HepG2 (cell line): Measurements from ENCODE around the gene SRCAP. TPM values are rescaled to one million over a fixed set of nuclear protein-coding genes. Genes with fewer than 3 reads are reported as not detected.

Experiments used
- ADNP ChIP-seq: sonication (generic); formaldehyde crosslinking; IDR thresholded peaks from 2 replicates; pipeline ENCODE4 v1.4.0; 2020; ENCODE audit warnings: missing genetic modification reagents
- AKAP8 ChIP-seq: sonication (generic); formaldehyde crosslinking; IDR thresholded peaks from 2 replicates; pipeline ENCODE4 v1.5.1; 2020; ENCODE audit warnings: mild to moderate bottlenecking, missing genetic modification reagents
- CHD4 ChIP-seq: fragments of 200-600 bp; sonication (generic); IDR thresholded peaks from 2 replicates; pipeline ENCODE4 v1.7.0; 2017; ENCODE audit warnings: mild to moderate bottlenecking, low read length, borderline replicate concordance
- CREB1 ChIP-seq, 2 experiments: fragments of 450-650 bp in 1 of 2; IDR thresholded peaks; 2 replicates each; pipeline ENCODE4 v1.6.1; 2016 to 2017; ENCODE audit warnings: control low read depth in 1 of 2, mild to moderate bottlenecking in 1 of 2, missing compliant biosample characterization in 1 of 2, missing genetic modification characterization in 1 of 2
- FLYWCH1 ChIP-seq: sonication (generic); formaldehyde crosslinking; IDR thresholded peaks from 2 replicates; pipeline ENCODE4 v1.8.1; 2023; ENCODE audit warnings: mild to moderate bottlenecking, missing genetic modification reagents
- FOXM1 ChIP-seq: sonication (generic); formaldehyde crosslinking; IDR thresholded peaks from 2 replicates; pipeline ENCODE4 v1.5.0; 2020; ENCODE audit warnings: missing genetic modification reagents
- KDM1A ChIP-seq: IDR thresholded peaks from 2 replicates; pipeline ENCODE4 v1.6.1; 2016; ENCODE audit warnings: missing compliant biosample characterization
- KLF11 ChIP-seq: IDR thresholded peaks from 2 replicates; pipeline ENCODE4 v1.6.1; 2016; ENCODE audit warnings: missing compliant biosample characterization
- LRRFIP1 ChIP-seq: sonication (generic); formaldehyde crosslinking; conservative IDR thresholded peaks from 2 replicates; pipeline ENCODE4 v1.4.0; 2020; ENCODE audit warnings: missing genetic modification reagents
- MEIS1 ChIP-seq: sonication (generic); formaldehyde crosslinking; IDR thresholded peaks from 2 replicates; pipeline ENCODE4 v1.9.0; 2021; ENCODE audit warnings: mild to moderate bottlenecking, missing genetic modification reagents, moderate library complexity, borderline replicate concordance
- NFE2L1 ChIP-seq: sonication (generic); formaldehyde crosslinking; IDR thresholded peaks from 2 replicates; pipeline ENCODE4 v1.4.0; 2020; ENCODE audit warnings: missing genetic modification reagents, mild to moderate bottlenecking, borderline replicate concordance
- PCBP1 ChIP-seq: fragments of 200-400 bp; formaldehyde crosslinking; IDR thresholded peaks from 2 replicates; pipeline ENCODE4 v1.6.1; 2017; ENCODE audit warnings: mild to moderate bottlenecking, low read depth, low read length, borderline replicate concordance
- REXO4 ChIP-seq: sonication (generic); formaldehyde crosslinking; IDR thresholded peaks from 2 replicates; pipeline ENCODE4 v1.8.0; 2022; ENCODE audit warnings: missing genetic modification reagents, mild to moderate bottlenecking, borderline replicate concordance
- TSC22D2 ChIP-seq: sonication (generic); formaldehyde crosslinking; IDR thresholded peaks from 2 replicates; pipeline ENCODE4 v1.5.1; 2020; ENCODE audit warnings: missing genetic modification reagents, mild to moderate bottlenecking, borderline replicate concordance
- ZBTB21 ChIP-seq: sonication (generic); formaldehyde crosslinking; IDR thresholded peaks from 2 replicates; pipeline ENCODE4 v1.4.0; 2020; ENCODE audit warnings: missing genetic modification reagents
- ZMYM4 ChIP-seq: sonication (generic); formaldehyde crosslinking; IDR thresholded peaks from 2 replicates; pipeline ENCODE4 v1.8.1; 2023; ENCODE audit warnings: mild to moderate bottlenecking, missing genetic modification reagents
- ZNF160 ChIP-seq: sonication (generic); formaldehyde crosslinking; IDR thresholded peaks from 2 replicates; pipeline ENCODE4 v1.8.0; 2022; ENCODE audit warnings: mild to moderate bottlenecking, inconsistent platforms, missing genetic modification reagents
- ZNF225 ChIP-seq: sonication (generic); formaldehyde crosslinking; IDR thresholded peaks from 2 replicates; pipeline ENCODE4 v1.4.0; 2020; ENCODE audit warnings: mild to moderate bottlenecking, missing genetic modification reagents
- ZNF382 ChIP-seq: sonication (generic); formaldehyde crosslinking; IDR thresholded peaks from 2 replicates; pipeline ENCODE4 v1.5.0; 2020; ENCODE audit warnings: missing genetic modification reagents, mild to moderate bottlenecking, borderline replicate concordance
- ZNF557 ChIP-seq: sonication (generic); formaldehyde crosslinking; IDR thresholded peaks from 2 replicates; pipeline ENCODE4 v1.4.0; 2020; ENCODE audit warnings: missing genetic modification reagents
- ZNF598 ChIP-seq: sonication (generic); formaldehyde crosslinking; IDR thresholded peaks from 2 replicates; pipeline ENCODE4 v1.5.1; 2020; ENCODE audit warnings: mild to moderate bottlenecking, missing genetic modification reagents, borderline replicate concordance
- polyA plus RNA-seq, 8 experiments: library from polyadenylated mRNA; depleted of rRNA in 3 of 8; stranded (reverse) in 7 of 8; unstranded in 1 of 8; fragments of >200 nt; fragmentation: Illumina TruSeq in 4 of 8; extraction: Trizol in 4 of 8; gene quantifications; 2 replicates each; pipeline versions ENCODE4 v1.2.1 to v1.2.3, GENCODE V29; 2011 to 2016; ENCODE audit warnings: low read depth in 4 of 8, missing spikeins in 1 of 8, mixed read lengths in 1 of 8; ENCODE audit not compliant: insufficient read depth in 1 of 8
- total RNA-seq, 5 experiments: library from RNA; depleted of rRNA; stranded (reverse); fragments of >200 nt; fragmentation: Illumina TruSeq; extraction: Trizol; gene quantifications; 2 replicates each; pipeline ENCODE4 v1.2.3, GENCODE V29; 2016; ENCODE audit warnings: low read depth in 1 of 5
- TF ChIP-seq, protein P1 (sequence below): sonication (generic); formaldehyde crosslinking; IDR thresholded peaks from 2 replicates; pipeline ENCODE4 v1.8.1; 2023; ENCODE audit warnings: mild to moderate bottlenecking, missing genetic modification reagents
- TF ChIP-seq, protein P2 (sequence below): sonication (generic); formaldehyde crosslinking; IDR thresholded peaks from 2 replicates; pipeline ENCODE4 v1.8.0; 2022; ENCODE audit warnings: mild to moderate bottlenecking, missing genetic modification reagents, moderate library complexity
- TF ChIP-seq, protein P3 (sequence below): sonication (generic); formaldehyde crosslinking; conservative IDR thresholded peaks from 2 replicates; pipeline ENCODE4 v1.8.0; 2022; ENCODE audit warnings: low read depth, missing genetic modification reagents

The SRCAP gene
- total and polyA plus RNA-seq, 2 of the 13 experiments (the other 11 are each of a cell fraction or from before 2014, with no cell fraction given), result 4.9 to 9.0 TPM

DNA sequence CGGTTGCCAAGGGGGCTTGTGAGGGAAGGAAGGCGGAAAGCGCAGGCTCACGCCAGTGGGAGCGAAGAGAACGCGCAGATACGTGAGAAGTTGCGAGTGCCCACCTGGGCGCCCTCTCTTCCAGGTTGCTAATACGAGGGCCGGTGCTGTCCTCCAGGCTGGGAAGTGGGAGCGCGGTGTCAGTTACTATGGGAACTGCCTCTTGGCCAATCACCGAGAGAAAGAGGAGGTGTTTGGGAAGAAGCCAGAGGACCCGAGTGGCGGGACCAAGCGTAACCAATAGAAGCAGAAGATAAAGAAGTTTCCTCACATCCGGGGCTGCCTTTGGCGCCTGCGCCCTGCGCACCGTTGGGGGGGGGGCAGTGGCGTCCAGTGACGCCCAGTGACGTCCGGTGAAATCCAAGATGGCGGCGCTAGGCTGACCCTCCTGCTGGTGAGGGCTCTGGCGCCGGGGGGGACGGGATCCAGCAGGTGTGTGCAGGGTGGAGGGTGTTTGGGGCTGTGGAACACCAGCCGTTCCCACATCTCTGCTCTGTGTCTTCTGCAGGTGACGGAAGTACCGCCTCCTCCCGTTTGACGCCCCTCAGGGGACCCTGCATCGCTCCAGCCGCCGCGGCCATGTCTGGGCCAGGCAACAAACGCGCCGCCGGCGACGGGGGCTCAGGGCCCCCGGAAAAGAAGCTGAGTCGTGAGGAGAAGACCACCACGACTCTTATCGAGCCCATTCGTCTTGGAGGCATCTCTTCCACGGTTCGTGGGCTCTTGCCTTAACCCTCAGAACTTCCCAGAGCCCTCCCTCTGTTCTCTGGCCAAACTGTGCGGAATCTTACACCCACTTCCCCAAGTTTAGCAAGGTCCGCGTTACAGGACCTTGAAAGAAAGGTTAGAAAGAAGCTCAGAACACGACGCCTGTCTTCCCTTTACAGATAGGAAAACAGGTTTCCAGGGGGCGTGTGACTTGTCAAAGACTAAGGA lies 63.2 kb downstream of the SRCAP start, which contains the start of the genes CFAP119 and RNF40 (continued):
- peak; percentile 92; the same call in 1 of the 2 replicates for TF ChIP-seq TSC22D2
- no peak for TF ChIP-seq AKAP8
- TF ChIP-seq ZNF598, result peak; percentile 66; the same call in 1 of the 2 replicates
- no peak for TF ChIP-seq REXO4
- TF ChIP-seq LRRFIP1 (CRISPR knock-in tag), result peak; percentile 85; the same call in 1 of the 2 replicates
- TF ChIP-seq ZBTB21 (CRISPR knock-in tag), result peak; percentile 92
- TF ChIP-seq ZNF225 (CRISPR knock-in tag), result peak; percentile 54; the same call in 1 of the 2 replicates
- TF ChIP-seq ADNP, result no peak
- no peak for TF ChIP-seq CHD4
- TF ChIP-seq CREB1 (IDR thresholded peaks at IDR 0.05), result peak; percentile 93
- peak; percentile 96 for TF ChIP-seq CREB1 (CRISPR knock-in tag; IDR thresholded peaks at IDR 0.05)
- TF ChIP-seq KDM1A (CRISPR knock-in tag), result no peak
- TF ChIP-seq, protein P1, sequence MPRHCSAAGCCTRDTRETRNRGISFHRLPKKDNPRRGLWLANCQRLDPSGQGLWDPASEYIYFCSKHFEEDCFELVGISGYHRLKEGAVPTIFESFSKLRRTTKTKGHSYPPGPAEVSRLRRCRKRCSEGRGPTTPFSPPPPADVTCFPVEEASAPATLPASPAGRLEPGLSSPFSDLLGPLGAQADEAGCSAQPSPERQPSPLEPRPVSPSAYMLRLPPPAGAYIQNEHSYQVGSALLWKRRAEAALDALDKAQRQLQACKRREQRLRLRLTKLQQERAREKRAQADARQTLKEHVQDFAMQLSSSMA (CRISPR knock-in tag), result no peak
- TF ChIP-seq PCBP1, result 0 out of 2 replicates have a peak, but pooled peaks have one; percentile 56
- TF ChIP-seq MEIS1 (CRISPR knock-in tag), result peak; percentile 85; the same call in 1 of the 2 replicates
- TF ChIP-seq ZNF557, result no peak
- TF ChIP-seq, protein P2, sequence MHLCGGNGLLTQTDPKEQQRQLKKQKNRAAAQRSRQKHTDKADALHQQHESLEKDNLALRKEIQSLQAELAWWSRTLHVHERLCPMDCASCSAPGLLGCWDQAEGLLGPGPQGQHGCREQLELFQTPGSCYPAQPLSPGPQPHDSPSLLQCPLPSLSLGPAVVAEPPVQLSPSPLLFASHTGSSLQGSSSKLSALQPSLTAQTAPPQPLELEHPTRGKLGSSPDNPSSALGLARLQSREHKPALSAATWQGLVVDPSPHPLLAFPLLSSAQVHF (CRISPR knock-in tag), result no peak
- TF ChIP-seq FOXM1, result no peak
- peak; percentile 34; the same call in 1 of the 2 replicates for TF ChIP-seq ZMYM4 (CRISPR knock-in tag)
- no peak for TF ChIP-seq ZNF382
- no peak; the same call in 1 of the 2 replicates for TF ChIP-seq ZNF160
- TF ChIP-seq KLF11 (CRISPR knock-in tag), result no peak
- TF ChIP-seq, protein P3, sequence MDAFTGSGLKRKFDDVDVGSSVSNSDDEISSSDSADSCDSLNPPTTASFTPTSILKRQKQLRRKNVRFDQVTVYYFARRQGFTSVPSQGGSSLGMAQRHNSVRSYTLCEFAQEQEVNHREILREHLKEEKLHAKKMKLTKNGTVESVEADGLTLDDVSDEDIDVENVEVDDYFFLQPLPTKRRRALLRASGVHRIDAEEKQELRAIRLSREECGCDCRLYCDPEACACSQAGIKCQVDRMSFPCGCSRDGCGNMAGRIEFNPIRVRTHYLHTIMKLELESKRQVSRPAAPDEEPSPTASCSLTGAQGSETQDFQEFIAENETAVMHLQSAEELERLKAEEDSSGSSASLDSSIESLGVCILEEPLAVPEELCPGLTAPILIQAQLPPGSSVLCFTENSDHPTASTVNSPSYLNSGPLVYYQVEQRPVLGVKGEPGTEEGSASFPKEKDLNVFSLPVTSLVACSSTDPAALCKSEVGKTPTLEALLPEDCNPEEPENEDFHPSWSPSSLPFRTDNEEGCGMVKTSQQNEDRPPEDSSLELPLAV (CRISPR knock-in tag), result no peak
- no peak for TF ChIP-seq NFE2L1 (CRISPR knock-in tag)
- no peak for TF ChIP-seq FLYWCH1 (CRISPR knock-in tag)
